ENCODE measurements around the gene MYO5A. TPM values are rescaled to one million over a fixed set of nuclear protein-coding genes. Genes with fewer than 3 reads are reported as not detected.

Gene MYO5A
- total RNA-seq, 2 experiments from 2014 or later, result 19.2 to 22.6 TPM

GRCh38 chr15:52527911-52528563 is 643 bp downstream of the MYO5A start:
- peak overlapping the region; percentile 80 for H3K27ac Mint-ChIP-seq
- no peaks in the 10 kb centered on the region for H3K36me3 Mint-ChIP-seq (ENCODE audit: low read depth)
- intact Hi-C loops (cut with micrococcal nuclease), result loop anchor here (5.0 kb wide), 1 partner anchor 196 kb away; no protein-coding TSS in a partner anchor
- peak overlapping the region; percentile 95 for H3K4me3 Mint-ChIP-seq
- no peaks in the 10 kb centered on the region for H3K9me3 Mint-ChIP-seq
- ChIA-PET CTCF (interaction anchor here (0.8 to 1.7 kb wide), 6 partner anchors 17 to 206 kb away, joined by 3 to 7 read pairs (median 4); partner anchors contain the start of gene ARPP19), POLR2A (interaction anchor here (0.8 to 1.6 kb wide), 7 partner anchors 25 to 225 kb away, joined by 3 to 6 read pairs (median 3); no protein-coding TSS in a partner anchor)
- peak; percentile 63 for DNase-seq
- peaks cover 5% of the 10 kb centered on the region for H3K27me3 Mint-ChIP-seq
- H3K4me1 Mint-ChIP-seq (ENCODE audit: low read depth), result peaks cover 30% of the 10 kb centered on the region
- TF ChIP-seq, protein P1, sequence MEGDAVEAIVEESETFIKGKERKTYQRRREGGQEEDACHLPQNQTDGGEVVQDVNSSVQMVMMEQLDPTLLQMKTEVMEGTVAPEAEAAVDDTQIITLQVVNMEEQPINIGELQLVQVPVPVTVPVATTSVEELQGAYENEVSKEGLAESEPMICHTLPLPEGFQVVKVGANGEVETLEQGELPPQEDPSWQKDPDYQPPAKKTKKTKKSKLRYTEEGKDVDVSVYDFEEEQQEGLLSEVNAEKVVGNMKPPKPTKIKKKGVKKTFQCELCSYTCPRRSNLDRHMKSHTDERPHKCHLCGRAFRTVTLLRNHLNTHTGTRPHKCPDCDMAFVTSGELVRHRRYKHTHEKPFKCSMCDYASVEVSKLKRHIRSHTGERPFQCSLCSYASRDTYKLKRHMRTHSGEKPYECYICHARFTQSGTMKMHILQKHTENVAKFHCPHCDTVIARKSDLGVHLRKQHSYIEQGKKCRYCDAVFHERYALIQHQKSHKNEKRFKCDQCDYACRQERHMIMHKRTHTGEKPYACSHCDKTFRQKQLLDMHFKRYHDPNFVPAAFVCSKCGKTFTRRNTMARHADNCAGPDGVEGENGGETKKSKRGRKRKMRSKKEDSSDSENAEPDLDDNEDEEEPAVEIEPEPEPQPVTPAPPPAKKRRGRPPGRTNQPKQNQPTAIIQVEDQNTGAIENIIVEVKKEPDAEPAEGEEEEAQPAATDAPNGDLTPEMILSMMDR (IDR thresholded peaks at IDR 0.05), result no peak
- peak; percentile 10 for ATAC-seq

DNA sequence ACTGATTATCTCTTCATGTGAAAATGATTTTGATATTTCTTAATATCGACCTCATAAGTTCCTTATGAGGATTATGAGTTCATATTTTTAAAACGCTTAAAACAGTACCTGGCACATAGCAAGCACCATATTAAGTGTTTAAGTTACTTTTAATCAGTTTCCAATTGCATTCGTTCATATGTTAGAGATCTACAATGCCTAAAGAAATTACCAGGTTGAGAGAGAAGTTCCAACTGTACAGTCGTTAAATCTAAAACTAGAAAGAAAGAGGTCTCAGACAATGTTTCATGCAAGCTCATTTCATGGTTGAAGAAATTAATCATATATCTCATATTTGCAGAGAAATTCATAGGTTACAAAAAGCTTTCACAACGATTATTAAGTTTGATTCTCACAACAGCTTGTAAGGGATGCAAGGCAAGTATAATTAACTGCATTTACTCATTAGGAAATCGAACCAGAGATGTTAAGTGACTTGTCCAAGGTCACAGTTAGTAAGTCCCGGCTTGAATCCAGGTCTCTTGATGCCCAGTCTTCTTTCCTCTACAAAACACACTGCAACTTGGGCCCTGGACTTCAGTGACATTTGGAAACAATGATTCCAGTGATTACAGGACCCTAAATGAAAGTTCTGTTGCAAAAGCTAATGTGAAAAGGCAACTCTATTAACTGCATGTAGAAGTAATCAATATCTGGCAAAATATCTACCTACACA is 1.3 kb downstream of the MYO5A start:
- intact Hi-C loops (cut with micrococcal nuclease), result loop anchor here (5.0 kb wide), 1 partner anchor 195 kb away; no protein-coding TSS in a partner anchor
- Mint-ChIP-seq H3K4me3 (peak overlapping the region; percentile 95), H3K9me3 (no peaks in the 10 kb centered on the region), H3K4me1 (ENCODE audit: low read depth) (peaks cover 30% of the 10 kb centered on the region), H3K27ac (no peak overlapping the region), H3K27me3 (peaks cover 5% of the 10 kb centered on the region), H3K36me3 (ENCODE audit: low read depth) (no peaks in the 10 kb centered on the region)
- ATAC-seq (no peak), DNase-seq (no peak)
- POLR2A ChIA-PET, result interaction anchor here (0.5 to 1.6 kb wide), 6 partner anchors 26 to 268 kb away, joined by 3 to 6 read pairs (median 4); no protein-coding TSS in a partner anchor
- CTCF ChIA-PET, result interaction anchor here (0.9 to 1.7 kb wide), 6 partner anchors 18 to 207 kb away, joined by 3 to 7 read pairs (median 4); no protein-coding TSS in a partner anchor
- TF ChIP-seq, protein P1 (IDR thresholded peaks at IDR 0.05), result no peak

- Mint-ChIP-seq H3K27me3 (no peaks in the 10 kb centered on the region), H3K4me3 (no peak overlapping the region)
- intact Hi-C loops (cut with micrococcal nuclease), result loop anchor here (5.0 kb wide), 1 partner anchor 192 kb away; no protein-coding TSS in a partner anchor
Observed at GRCh38 chr15:52524223-52525136, 4.2 kb downstream of the MYO5A start.

DNA sequence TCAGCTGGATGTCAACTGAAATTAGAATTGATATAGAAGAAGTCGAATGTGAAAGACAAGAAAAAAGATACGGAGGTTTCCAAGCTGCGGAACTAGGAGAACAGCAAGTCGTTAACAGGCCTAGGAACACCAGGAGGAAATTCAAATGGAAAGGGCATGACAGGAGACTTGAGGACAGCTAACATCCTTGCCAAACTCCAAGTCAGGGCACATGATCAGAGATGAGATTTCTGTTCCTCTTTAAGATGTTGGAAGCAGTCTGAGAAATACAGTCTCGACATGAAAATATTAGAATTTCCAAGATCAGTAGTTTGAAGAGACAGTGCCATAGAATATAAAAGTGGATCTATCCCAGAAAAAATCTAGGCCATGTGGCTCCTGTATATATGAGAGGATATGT is 5.0 kb downstream of the MYO5A start:
- CTCF ChIA-PET, result interaction anchor here (0.6 kb wide), 1 partner anchor 46 kb away, joined by 3 read pairs; no protein-coding TSS in a partner anchor
- H3K27me3 Mint-ChIP-seq, result no peaks in the 10 kb centered on the region
- H3K4me1 Mint-ChIP-seq (ENCODE audit: low read depth), result peaks cover 27% of the 10 kb centered on the region
- no peaks in the 10 kb centered on the region for H3K9me3 Mint-ChIP-seq
- no peaks in the 10 kb centered on the region for H3K36me3 Mint-ChIP-seq (ENCODE audit: low read depth)
- DNase-seq, result no peak
- POLR2A ChIA-PET, result interaction anchor here (1.3 kb wide), 1 partner anchor 44 kb away, joined by 3 read pairs; no protein-coding TSS in a partner anchor
- H3K27ac Mint-ChIP-seq, result no peak overlapping the region
- ATAC-seq, result no peak
- intact Hi-C loops (cut with micrococcal nuclease), result no loop called here
- H3K4me3 Mint-ChIP-seq, result no peak overlapping the region
- TF ChIP-seq, protein P1 (IDR thresholded peaks at IDR 0.05), result no peak

More at GRCh38 chr15:52524223-52525136, 4.2 kb downstream of the MYO5A start:
- Mint-ChIP-seq H3K9me3 (no peaks in the 10 kb centered on the region), H3K4me1 (ENCODE audit: low read depth) (peaks cover 28% of the 10 kb centered on the region), H3K36me3 (ENCODE audit: low read depth) (no peaks in the 10 kb centered on the region), H3K27ac (no peak overlapping the region)
- ChIA-PET POLR2A (interaction anchor here (1.3 kb wide), 1 partner anchor 45 kb away, joined by 3 read pairs; no protein-coding TSS in a partner anchor), CTCF (interaction anchor here (0.6 to 0.9 kb wide), 4 partner anchors 16 to 266 kb away, joined by 3 read pairs; no protein-coding TSS in a partner anchor)
- TF ChIP-seq, protein P1 (IDR thresholded peaks at IDR 0.05), result no peak
- DNase-seq (no peak), ATAC-seq (no peak)

Data from activated CD8-positive, alpha-beta T cell treated with anti-CD3 and anti-CD28 coated beads for 36 hours (primary cell).